HEK293T (cell line): ENCODE data around the gene POLR3E.

Experiments
- CTCF ChIA-PET: fragments of 350-600 bp; formaldehyde crosslinking; extraction: SDS; loops from one replicate; lab custom pipeline; 2021; ENCODE audit warnings: antibody characterized with exemption, inconsistent platforms; lab: Yijun Ruan, JAX
- POLR2A ChIA-PET: fragments of 350-600 bp; formaldehyde crosslinking; extraction: SDS; loops from one replicate; lab custom pipeline; 2020; ENCODE audit warnings: antibody characterized with exemption, inconsistent platforms; lab: Yijun Ruan, JAX
- DNase-seq: peaks from one replicate; pipeline ENCODE4 v3.0.0; 2012; ENCODE audit warnings: mixed read lengths; ENCODE audit errors: extremely low spot score
- ARNT ChIP-seq: fragments of 450-650 bp; IDR thresholded peaks from 2 replicates; pipeline ENCODE4 v1.6.1; 2017; ENCODE audit warnings: mild to moderate bottlenecking
- BHLHE40 ChIP-seq: fragments of 450-650 bp; IDR thresholded peaks from 2 replicates; pipeline ENCODE4 v1.6.1; 2016; ENCODE audit warnings: mild to moderate bottlenecking, moderate library complexity, borderline replicate concordance
- CTBP1 ChIP-seq: fragments of 450-650 bp; IDR thresholded peaks from 2 replicates; pipeline ENCODE4 v1.6.1; 2016; ENCODE audit warnings: borderline replicate concordance
- ELF4 ChIP-seq: fragments of 450-650 bp; IDR thresholded peaks from 2 replicates; pipeline ENCODE4 v1.6.1; 2017; ENCODE audit warnings: antibody characterized with exemption
- FOXA1 ChIP-seq: fragments of 450-650 bp; IDR thresholded peaks from 2 replicates; pipeline ENCODE4 v1.6.1; 2016; ENCODE audit warnings: mild to moderate bottlenecking
- FOXK2 ChIP-seq: fragments of 450-650 bp; IDR thresholded peaks from 2 replicates; pipeline ENCODE4 v1.6.1; 2016; ENCODE audit warnings: mild to moderate bottlenecking
- FOXM1 ChIP-seq: fragments of 450-650 bp; IDR thresholded peaks from 2 replicates; pipeline ENCODE4 v1.6.1; 2017; ENCODE audit warnings: mild to moderate bottlenecking, borderline replicate concordance
- HDGF ChIP-seq: fragments of 450-650 bp; IDR thresholded peaks from 2 replicates; pipeline ENCODE4 v1.6.1; 2017; ENCODE audit warnings: antibody characterized with exemption, borderline replicate concordance
- L3MBTL2 ChIP-seq: fragments of 450-650 bp; conservative IDR thresholded peaks from 2 replicates; pipeline ENCODE4 v1.6.1; 2016; ENCODE audit warnings: mild to moderate bottlenecking
- LEF1 ChIP-seq: fragments of 450-650 bp; IDR thresholded peaks from 2 replicates; pipeline ENCODE4 v1.6.1; 2017; ENCODE audit warnings: mild to moderate bottlenecking, borderline replicate concordance
- NFRKB ChIP-seq: fragments of 450-650 bp; IDR thresholded peaks from 2 replicates; pipeline ENCODE4 v1.6.1; 2016; ENCODE audit warnings: mild to moderate bottlenecking, moderate library complexity
- SP1 ChIP-seq: fragments of 450-650 bp; IDR thresholded peaks from 2 replicates; pipeline ENCODE4 v1.6.1; 2017
- SUZ12 ChIP-seq: fragments of 450-650 bp; IDR thresholded peaks from 2 replicates; pipeline ENCODE4 v1.6.1; 2016; ENCODE audit warnings: mild to moderate bottlenecking
- TARDBP ChIP-seq: fragments of 450-650 bp; IDR thresholded peaks from 2 replicates; pipeline ENCODE4 v1.6.1; 2016
- ZNF384 ChIP-seq: fragments of 450-650 bp; IDR thresholded peaks from 2 replicates; pipeline ENCODE4 v1.6.1; 2016
- TF ChIP-seq, protein P1 (sequence below): fragments of 450-650 bp; IDR thresholded peaks from 2 replicates; pipeline ENCODE4 v1.6.1; 2016

The POLR3E gene

DNA sequence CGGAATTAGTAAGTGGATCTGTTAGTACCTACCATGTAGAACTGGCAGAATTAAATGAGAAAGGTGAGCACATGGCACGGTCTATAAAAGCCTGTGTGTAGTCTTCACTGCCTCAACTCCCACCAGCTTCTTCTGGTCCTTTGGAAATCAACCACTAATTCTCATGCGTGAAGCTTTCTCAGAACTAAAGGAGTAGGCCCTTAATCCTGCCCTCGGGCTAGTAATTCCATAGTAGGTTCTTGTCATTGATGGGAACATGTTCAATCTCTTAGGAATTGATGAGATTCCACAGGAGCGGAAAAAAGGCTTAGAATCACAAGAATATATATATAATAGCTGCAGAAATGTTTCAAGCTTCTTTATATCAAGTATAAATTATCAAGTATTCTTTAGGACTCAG, 55.5 kb downstream of the POLR3E start:
- DNase-seq = no peak
- ChIA-PET POLR2A (no interaction called here), CTCF (interaction anchor here (0.6 kb wide), 1 partner anchor 1544 kb away, joined by 3 read pairs; no protein-coding TSS in a partner anchor)
- TF ChIP-seq NFRKB (no peak), TARDBP (no peak), SP1 (no peak), ELF4 (no peak), FOXK2 (no peak), BHLHE40 (no peak), ARNT (no peak), ZNF384 (no peak), FOXM1 (no peak), SUZ12 (no peak), LEF1 (no peak), FOXA1 (no peak), L3MBTL2 (no peak), HDGF (no peak), CTBP1 (no peak)
- TF ChIP-seq, protein P1, sequence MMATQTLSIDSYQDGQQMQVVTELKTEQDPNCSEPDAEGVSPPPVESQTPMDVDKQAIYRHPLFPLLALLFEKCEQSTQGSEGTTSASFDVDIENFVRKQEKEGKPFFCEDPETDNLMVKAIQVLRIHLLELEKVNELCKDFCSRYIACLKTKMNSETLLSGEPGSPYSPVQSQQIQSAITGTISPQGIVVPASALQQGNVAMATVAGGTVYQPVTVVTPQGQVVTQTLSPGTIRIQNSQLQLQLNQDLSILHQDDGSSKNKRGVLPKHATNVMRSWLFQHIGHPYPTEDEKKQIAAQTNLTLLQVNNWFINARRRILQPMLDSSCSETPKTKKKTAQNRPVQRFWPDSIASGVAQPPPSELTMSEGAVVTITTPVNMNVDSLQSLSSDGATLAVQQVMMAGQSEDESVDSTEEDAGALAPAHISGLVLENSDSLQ = no peak

DNA sequence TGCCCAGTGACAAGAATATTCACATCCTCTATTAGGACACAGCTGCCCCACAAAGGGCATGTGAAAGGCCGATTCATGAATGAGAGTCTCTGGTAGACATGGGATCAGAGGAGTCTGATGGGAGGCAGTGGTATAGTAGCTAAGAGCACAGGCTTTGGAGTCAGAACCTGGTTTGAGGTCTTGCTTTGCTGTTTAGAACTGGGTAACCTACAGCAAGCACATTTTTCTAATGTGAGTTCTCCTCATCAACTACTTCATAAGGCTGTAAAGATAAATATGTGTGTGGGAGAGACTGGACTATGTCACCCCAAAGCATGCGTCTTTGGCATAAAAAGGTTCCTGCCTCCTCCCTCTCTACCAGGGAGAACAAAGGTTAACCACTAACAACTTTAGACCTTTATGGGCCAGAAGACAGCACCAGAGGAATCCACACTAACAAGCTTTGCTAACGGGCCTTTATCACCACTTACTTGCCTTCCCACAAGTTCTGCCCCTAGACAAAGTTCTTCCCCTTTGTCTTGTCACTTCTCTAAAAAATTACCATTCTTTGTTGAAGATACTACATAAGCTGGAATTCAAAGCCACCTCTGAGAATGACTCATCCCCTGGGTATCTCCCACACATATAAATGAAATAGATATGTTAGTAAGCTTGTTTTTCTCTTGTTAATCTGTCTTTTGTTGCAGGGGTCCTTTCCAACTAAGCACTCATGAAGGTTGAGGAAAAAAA, 56.1 kb downstream of the POLR3E start:
- no peak for TF ChIP-seq FOXM1
- TF ChIP-seq TARDBP = no peak
- TF ChIP-seq SUZ12 = no peak
- TF ChIP-seq NFRKB = no peak
- TF ChIP-seq ARNT = no peak
- TF ChIP-seq ZNF384 = no peak
- TF ChIP-seq FOXA1 = no peak
- TF ChIP-seq, protein P1 = no peak
- ChIA-PET CTCF (no interaction called here), POLR2A (no interaction called here)
- DNase-seq = no peak

DNA sequence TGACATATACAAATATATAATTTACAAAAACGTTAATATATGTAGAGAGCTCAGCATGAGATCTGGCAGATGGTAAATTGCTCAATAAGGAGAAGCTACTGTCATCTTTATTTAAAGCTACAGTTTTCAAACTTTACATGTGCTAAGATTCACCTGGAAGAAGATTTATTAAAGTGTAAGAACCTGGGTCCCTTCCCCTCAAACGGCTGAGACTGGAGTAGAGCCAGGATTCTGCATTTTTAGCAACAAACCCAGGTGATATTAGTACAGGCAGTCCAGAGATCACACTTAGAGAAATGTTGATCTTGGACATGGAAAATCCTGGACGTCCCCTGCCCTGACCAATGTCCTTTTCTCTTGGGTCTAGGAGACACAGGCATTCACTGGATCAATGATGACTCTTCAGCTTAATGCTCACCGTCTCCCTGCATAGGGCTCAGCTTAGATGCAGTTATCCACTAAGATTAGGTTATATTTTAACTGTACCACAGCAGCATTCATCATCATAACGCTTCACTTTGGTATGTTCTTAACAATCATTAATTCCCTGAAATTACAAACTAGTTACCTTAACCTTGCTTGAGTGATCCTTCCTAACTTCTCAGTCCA, 56.8 kb downstream of the POLR3E start:
- TF ChIP-seq, protein P1 = no peak
- no peak for TF ChIP-seq LEF1
- TF ChIP-seq FOXA1 = no peak
- no peak for TF ChIP-seq FOXK2
- no peak for TF ChIP-seq BHLHE40
- no peak for TF ChIP-seq ARNT
- TF ChIP-seq FOXM1 = no peak
- TF ChIP-seq L3MBTL2 = no peak
- no peak for TF ChIP-seq ELF4
- no peak for TF ChIP-seq NFRKB
- no peak for TF ChIP-seq CTBP1
- no peak for TF ChIP-seq TARDBP
- no peak for TF ChIP-seq SUZ12
- no peak for TF ChIP-seq HDGF
- TF ChIP-seq ZNF384 = no peak
- no peak for TF ChIP-seq SP1
- ChIA-PET POLR2A (no interaction called here), CTCF (no interaction called here)
- no peak for DNase-seq

DNA sequence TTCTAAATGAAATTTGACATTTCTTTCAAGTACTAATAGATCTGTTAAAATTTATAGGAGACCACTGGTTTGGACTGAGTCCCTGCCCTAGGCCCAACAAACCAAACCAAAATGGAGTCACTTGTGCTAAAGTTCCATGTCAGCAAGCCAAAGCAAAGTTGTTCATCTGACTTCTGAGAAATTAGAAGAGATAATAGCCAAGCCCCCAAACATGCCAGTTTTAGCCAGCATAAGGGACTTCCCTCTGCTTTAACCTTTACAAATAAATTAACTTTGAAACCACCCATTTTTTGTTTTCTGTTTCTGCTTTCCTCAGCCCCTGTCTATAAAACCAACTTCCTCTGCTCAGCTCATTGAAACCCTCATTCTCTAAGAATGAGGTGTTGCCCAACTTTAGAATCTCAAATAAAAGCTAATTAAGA, 58.3 kb downstream of the POLR3E start:
- POLR2A ChIA-PET = interaction anchor here (1.7 kb wide), 1 partner anchor 20 kb away, joined by 4 read pairs; no protein-coding TSS in a partner anchor
- CTCF ChIA-PET = no interaction called here
- DNase-seq = no peak
- no peak for TF ChIP-seq ZNF384
- no peak for TF ChIP-seq ELF4
- no peak for TF ChIP-seq FOXM1
- TF ChIP-seq ARNT = no peak
- no peak for TF ChIP-seq BHLHE40
- no peak for TF ChIP-seq SUZ12
- TF ChIP-seq TARDBP = no peak
- no peak for TF ChIP-seq FOXA1
- TF ChIP-seq SP1 = no peak
- no peak for TF ChIP-seq CTBP1
- TF ChIP-seq NFRKB = no peak
- TF ChIP-seq, protein P1 = no peak
- TF ChIP-seq FOXK2 = no peak
- TF ChIP-seq HDGF = no peak
- no peak for TF ChIP-seq LEF1

DNA sequence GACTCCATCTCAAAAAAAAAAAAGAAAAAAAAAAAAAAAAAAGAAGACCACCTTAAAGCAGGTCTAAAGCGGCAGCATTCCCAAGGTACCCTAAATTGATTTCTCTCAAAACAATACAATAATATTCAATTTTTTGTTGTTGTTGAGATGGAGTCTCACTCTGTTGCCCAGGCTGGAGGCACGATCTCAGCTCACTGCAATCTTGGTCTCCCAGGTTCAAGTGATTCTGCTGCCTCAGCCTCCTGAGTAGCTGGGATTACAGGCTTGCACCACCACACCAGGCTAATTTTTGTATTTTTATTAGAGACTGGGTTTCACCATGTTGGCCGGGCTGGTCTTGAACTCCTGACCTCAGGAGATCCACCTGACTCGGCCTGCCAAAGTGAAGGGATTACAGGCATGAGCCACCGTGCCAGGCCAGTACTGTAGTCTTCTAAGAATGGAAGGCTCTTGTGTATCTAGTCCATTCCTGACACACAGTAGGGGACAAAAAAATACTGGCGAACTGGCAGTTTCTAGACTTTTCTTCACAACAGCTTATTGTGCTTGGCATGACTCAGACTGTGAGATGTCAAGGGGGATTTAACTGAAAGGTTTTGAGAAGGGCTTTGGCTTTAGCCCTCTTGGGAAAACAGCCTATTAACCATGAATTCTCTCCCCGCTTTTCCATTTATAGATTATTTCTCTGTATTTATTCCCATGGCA, 59.9 kb downstream of the POLR3E start:
- POLR2A ChIA-PET = no interaction called here
- CTCF ChIA-PET = no interaction called here

More for the DNA sequence above, 59.9 kb downstream of the POLR3E start:
- no peak for DNase-seq
- TF ChIP-seq SP1 (no peak), FOXK2 (no peak), FOXM1 (no peak), ELF4 (no peak), CTBP1 (no peak), ZNF384 (no peak), BHLHE40 (no peak), L3MBTL2 (no peak), TARDBP (no peak), LEF1 (no peak), FOXA1 (no peak), ARNT (no peak)
- TF ChIP-seq, protein P1 = no peak
